HL-60/S4 treated with phorbol 12-myristate 13-acetate at 8.2 ng/mL for 4 days and 3 days (cell line): Measurements from ENCODE around the gene PDP2.

Experiments used
- in situ Hi-C: fragments of 300-500 bp; cut with MboI; formaldehyde crosslinking; loops from 2 replicates; pipeline ENCODE4 v1.15.0; 2022; ENCODE audit warnings: low sequenced_read_pairs

Gene PDP2

DNA sequence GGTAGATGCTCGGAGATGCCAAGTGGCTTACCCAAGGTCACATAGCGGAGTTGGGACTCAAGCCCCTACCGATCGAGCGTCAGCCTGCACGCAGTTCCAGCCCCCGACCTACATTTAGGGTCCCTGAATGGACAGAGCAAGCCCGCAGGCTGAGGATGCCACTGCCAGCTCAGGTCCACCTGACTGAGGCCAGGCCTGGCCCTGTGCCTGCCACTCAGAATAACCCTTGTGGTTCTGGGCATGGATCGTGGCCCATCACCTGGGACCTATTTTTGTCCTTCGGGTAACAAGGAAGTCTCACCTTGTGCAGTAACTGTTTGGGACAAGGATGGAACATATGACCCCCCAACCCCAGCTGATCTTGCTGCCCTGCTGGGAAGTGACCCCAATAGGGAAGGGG lies 21.3 kb downstream of the PDP2 start:
- in situ Hi-C loops: no loop called here

DNA sequence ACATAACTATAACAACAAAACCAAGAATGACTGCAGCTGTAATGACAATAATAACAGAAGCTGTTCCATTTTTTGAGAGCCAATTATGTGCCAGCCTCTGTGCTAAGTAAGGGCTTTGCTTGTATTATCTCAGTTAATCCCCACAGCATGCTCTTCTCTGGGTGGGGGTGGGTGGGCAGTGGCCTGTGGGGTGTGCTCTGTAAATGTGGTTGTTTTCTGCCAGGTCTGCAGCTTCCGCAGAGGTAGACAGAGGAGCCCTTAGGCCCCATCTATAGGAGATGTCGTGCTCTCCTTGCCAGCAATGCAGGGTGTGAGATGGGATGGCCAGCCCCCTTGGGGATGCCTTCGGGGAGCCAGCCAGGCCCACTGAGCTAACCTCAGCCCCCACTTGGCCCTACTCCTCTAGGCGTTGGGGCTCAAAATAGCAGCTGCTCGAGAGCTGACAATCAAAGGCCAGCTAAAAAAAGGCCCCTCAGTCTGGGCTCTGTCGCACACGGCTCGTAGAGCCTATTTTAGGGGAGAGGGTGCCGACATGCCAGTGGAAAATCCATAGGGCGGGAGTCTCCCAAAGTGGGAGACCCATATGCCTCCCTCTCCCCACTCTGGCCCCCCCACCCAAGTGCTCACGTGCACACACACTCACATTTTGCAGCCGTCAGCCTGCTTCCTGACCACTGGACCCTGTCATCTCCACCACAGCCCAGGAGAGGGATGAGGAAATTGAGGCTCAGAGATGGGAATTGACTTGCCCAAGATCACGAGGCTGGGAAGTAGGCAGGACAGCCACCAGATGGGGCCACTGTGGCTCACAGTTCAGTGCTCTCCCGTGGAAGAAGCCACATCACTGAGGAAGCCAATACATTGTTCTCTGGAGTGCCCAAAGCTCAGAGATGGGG lies 22.6 kb downstream of the PDP2 start:
- in situ Hi-C loops: no loop called here

DNA sequence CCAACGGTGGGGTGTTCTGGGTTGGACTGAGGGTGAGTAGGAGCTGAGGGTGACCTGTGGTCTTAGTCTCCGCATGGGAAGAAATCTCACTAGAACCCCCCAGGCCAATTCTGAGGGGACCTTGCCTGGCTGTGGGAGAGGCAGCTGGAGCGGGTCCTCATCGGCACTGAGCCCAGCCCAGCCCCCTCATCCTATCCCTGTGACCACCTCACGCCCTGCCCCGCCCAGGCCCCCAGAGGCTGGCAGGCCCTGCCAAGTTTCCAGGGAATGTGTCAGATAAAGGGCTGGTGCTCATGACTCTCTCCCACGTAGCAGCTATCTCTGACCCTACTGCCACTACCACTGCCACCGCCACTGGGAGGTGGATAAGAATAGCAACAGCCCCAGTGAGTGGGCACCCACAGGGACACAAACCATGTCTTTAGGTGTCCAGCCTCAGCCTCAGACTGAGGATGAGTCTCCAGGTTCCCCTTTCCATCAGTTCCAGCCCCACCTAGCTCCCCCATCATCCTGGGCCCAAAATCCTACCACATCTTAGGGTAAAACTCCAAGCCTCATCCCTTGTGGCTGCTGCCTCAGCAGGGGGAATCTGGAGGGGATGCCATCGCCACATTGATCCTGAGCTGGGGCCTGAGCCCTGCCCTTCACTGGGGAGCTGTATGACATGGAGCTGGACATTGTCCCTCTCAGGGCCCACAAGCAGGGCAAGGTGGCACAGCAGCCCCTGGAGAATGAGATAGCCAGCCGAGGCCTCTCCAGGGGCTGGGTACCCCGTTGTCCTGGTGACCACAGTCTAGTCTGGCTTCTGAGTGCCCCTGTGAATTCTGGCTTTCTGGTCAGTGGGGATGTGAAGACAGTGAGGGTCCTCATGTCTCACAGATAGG lies 23.5 kb downstream of the PDP2 start:
- in situ Hi-C loops: no loop called here

DNA sequence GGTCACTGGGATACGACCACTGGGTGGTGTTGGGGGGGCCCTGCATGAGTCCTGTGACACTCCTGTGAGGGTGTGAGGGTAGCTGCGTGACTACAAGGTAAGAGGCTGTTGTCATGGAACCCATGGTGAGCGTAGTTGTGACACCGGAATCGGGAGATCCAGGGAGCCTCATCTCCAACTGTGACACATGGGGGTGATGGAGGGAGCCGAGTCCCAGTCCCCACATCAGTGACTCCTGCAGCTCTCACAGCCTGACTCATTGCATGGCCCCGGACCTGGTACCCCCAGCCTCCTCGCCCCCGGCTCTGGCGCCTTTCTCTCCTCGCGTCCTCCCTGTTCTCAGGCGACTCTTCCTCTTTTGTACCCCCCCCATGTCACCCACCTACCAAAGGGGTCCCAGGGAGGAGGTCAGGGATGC lies 24.1 kb downstream of the PDP2 start:
- in situ Hi-C loops: no loop called here

DNA sequence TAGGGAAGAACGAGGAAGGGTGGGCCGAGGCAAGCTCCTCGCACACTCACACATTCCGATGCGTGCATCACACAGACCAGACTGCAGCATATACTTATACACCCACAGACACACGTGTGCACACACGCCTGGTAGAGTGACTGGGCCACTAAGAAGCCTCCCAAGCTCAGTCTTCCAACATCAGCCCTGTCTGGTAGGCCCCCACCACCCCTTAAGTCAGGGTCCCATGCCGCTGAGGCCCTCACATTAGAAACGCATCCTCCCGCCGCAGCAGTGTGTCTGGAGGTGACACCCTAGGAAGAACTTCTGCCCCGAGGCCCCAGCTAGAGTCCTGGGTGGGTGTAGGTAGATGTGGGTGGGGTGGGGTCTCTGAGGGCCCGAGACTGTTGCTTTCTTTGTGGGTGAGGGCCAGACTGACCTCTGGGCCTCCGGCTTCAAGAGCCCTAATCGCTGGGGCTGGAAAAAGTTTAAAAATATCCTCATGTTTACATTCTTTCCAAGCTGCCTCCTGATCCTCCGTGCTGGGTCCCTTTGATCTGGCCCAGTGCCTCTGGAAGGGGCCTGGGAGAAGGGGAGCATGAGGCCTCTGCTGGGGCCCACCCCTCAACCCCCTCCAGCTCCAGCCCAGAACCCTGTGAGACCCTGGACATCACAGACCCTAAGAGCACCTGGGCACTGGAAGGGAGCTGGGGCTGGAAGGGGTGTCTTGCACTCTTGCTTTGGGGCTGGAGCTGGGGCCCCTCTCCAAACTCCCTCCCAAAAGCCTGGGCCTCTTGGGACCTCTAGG lies 24.7 kb downstream of the PDP2 start:
- in situ Hi-C loops: no loop called here

DNA sequence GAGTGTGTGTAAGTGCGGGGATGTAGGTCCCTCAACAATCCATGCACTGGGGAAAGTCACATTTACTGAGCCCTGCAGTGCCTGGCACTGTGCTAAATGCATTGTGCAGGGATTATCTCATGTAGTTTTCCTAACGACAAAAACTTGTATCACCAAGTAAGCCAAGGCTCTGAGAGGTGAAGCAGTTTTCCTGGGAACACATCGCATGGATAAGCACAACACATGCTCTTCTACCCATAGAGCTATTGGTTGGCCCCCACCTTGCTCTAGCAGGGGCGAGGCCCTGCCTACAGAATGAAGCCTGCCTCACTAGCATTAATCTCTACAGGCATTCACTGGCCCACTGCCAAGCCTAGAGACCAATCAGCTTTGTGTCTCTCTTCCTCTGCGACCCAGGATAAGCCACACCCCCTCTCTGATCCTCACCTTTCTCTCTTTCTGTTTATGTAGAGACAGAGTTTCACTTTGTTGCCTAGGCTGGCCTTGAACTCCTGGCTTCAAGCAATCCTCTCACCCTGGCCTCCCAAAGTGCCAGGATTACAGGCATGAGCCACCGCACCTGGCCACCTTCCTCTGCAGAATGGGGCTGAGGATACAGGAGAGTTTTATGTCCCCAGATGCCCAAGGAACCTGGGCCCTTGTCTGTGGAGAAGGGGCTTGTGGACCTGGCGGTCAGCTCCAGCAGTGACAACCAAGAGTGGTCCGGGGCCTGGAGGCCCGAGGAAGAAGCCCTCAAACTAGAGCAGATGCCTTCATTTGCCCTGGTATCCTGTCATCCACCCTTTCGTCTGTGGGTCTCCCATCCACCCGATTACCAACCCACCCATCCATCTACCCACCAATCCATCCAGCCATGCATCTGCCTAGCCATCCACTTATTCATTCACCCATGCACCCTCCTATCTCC lies 25.6 kb downstream of the PDP2 start:
- in situ Hi-C loops: no loop called here

DNA sequence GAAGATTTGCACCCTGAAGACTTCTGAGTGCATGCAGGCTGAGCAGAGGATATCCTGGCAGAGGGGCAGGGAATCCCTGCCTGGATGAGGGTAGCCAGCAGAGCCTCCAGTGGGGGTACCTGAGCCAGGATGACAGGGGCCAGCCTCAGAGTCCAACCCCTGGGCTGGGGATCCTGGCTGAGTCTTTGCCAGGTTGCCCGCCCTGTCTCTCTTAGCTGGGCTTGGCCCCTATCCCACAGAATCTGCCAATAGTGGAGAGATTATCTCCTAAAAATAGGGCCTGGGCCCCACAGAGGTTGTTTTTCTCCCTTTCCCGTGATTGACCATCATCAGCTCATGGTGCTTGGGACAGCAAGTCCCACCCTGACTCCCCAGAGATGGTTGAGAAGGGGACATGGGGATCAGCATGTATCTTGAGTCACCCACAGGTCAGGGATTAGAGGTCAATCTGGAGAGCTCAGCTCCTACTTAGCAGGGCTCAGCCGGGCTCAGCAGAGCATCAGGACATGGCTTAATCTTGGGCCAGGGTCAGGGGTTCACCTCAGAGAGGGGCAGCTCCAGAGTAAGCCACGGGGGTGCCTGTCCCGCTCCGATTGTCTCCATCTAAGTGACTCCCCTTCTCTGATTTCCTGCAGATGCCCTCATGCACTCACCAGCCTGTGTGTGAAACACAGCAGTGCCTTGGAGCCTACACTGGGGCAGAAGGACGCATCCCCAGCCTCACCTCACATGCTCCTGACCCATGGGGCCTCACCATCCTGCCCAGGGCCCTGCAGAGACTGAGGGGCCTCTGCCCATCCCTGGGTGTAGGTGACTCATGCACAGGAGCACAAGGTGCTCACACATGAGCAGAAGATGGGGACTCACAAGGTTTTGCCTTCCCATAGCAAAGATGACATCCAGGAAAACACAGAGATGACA lies 26.9 kb downstream of the PDP2 start:
- in situ Hi-C loops: no loop called here

DNA sequence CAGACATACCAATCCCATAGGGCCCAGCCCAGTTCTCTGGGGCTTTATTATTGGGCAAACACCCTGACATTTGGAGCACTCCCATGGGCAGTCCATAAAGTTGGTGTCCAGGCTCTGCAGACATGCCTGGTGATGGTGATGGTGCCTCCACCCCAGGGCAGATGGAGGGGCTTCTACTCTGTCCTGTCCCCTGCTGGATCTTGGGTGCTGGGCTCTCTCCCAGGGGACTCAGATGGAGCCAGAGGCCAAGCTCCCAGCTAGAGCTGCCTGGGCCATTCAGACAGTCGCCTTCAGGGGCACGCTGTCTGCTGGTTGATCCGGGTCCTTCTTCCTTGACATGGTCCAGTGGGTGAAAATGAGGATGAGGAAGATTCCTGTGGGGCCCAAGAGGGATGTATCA lies 27.8 kb downstream of the PDP2 start:
- in situ Hi-C loops: no loop called here

DNA sequence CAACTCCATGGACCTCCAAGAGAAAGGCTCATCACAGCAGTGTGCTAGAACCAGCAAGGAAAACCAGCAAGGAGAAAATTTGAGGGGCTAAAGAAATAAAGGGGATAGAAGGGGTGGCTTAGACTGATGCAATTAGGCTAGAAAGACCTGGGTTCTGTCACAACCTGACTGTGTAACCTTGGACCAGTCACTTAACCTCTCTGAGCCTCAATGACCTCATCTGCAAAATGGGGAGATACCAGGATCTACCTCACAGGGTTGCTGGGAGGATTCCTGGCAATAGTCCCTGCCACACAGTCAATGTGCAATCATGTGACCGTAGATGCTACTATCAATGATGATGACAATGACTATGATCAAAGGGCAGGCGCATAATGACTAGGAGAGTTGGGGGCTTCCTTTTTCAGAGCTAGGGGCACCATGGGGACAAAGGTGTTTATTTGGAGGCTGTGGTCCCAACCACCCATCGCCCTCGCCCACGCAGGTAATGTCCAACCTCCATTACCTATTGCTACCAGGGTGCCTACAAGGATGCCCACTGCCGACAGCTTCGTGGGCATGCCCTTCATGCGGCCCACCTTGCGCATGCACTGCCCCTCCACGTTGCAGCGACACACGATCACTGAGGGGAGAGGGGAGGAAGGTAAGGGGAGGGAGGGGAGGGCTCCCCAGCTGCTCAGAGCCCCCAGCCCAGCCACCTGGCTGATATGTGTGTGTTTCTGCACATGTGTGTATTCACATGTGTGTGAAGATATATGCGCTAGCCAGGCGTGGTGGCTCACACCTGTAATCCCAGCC lies 28.6 kb downstream of the PDP2 start:
- in situ Hi-C loops: no loop called here

DNA sequence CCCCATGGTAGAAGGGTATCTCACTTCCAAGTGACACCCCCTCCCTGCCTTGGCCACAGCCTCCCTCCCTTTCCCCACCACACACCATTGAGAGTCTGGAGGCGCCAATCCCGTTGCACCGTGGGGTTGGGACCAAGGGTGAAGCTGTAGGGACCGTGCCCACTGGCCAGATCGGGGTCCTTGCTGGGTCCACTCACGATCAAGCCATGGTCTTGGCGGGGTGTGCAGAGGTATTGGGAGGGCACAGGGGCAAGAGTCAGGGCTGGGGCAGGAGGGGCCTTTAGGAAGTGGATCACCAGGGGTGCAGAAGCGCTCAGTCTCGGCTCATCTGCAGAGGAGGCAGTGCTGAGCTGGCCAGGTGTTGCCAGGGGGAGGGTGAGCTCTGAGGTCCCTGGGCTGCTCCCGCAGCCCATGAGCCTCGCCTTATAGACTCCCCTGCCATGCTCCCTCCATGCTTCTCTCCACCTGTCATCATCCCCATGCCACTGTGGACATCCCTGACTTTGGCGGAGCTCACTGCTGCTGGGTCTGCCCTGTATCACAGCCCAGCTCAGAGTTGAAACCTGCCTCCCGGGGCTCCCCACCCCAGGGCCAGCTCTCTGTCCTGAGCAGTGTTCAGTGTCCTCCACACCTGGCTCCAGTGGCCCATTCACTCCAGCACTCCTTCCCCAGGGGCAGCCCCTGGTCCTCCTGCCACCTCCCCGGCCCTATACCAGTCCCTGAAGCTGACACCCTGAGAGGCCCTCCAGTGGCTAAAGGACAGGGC lies 30.0 kb downstream of the PDP2 start:
- in situ Hi-C loops: no loop called here

DNA sequence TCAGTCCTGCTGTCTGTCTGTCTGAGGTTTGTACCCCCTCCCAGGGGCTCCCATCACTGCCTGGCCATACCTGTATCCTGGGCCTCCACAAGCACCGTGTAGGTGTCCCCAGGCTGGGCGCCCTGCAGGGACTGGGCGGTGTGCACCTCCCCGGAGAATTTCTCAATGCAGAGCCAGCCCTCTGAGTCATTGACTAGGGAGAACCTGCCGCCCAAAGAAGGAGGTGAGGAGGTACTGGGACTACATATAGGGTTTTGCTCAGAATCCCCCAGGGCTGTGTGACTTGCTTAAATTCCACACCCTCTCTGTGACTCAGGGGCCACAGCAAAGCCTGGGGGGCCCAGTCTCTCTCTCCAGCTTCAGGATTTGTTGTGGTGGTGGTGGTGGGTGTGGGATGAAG lies 30.8 kb downstream of the PDP2 start:
- in situ Hi-C loops: no loop called here

DNA sequence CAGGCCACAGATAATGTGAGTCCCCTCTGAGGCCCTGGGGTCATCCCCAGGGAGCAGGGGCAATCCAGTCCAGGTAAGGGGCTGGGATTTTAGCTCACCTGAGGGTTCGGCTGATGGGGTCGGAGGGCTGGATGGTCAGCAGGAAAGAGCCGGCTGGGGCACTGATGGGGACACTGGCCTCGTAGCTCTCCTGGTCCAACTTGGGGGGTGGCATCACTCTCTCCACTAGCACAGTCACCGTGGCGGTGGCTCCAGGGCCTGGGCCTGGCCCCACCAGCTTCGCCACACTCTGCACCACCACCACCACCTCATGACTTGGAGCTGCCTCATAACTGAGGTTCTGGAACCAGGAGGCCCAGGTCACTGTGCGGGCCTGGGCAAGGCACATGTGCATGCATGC lies 31.5 kb downstream of the PDP2 start:
- in situ Hi-C loops: no loop called here

DNA sequence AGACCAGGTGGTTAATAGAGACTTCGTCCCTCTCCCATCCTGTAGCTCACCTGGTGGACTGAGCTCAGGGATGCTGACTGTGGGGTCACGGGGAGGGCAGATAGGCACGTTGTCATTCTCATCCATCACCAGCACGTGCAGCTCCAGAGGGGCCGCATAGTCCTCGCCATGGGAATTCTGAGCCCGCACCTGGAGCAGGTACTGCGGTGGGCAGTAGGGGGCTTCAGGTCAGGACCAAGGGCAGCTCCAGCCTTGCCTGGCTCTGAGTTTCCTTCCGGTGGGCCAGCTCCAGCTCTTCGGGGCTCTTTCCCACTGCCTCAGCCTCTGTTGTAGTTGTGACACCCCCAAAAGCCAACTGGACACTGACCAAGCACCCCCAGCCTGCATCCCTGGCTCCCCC lies 32.8 kb downstream of the PDP2 start:
- in situ Hi-C loops: no loop called here

DNA sequence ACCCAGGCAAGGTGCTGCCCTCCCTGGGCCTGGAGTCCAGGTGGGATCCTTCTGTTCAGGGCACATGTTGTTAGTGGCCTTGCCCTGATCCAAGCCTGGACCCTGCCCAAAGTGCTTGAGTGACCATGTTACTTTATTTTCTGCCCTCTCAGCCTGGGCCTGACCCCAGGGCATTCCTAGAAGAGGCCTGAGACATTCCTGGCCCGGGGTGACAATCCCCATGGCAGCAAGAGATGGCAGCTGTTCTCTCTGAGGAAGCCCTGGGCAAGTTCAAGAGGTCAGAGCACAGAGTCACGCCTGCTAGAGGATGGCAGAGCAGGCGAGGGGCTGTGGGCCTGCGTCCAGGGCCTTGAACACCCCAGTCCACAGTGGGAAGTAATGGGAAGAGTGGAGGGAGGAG lies 33.4 kb downstream of the PDP2 start:
- in situ Hi-C loops: no loop called here

DNA sequence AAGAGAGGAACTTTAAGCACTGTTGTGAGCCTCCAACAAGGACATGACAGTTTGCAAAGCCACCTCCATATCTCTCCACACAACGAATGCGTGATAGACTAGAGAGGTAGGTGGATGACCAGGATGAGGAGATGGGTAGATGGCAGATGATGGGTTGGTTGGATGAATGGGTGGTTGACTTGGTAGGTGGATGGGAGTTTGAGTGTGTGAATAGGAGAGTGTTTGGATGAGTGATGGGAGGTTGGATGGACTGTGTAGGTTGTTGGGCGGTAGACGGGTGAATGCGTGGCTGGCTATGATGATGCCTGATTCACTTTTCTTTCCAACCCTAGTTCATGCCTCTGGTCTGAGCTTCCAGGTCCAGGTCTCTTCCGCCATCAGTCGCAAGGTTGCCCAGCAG lies 34.2 kb downstream of the PDP2 start:
- in situ Hi-C loops: no loop called here

DNA sequence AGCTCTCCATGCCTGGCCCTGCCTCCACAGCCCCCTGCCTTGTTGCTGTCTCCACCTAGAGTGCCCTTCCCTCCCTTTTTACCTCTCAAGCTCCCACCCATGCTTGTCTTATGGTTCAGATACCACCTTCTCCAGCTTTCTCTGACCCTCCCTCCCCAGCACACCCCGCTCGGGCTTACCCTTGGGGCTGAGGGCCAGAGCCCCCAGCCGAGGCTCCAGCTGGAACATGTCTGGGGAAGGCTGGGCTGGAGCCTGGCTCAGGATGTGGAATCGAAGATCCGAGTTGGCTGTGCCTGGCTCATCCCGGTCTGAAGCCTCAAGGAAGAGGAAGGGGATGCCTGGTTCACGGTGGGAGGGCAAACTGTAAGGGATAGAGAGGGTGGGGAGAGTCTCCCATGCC lies 34.7 kb downstream of the PDP2 start:
- in situ Hi-C loops: no loop called here

DNA sequence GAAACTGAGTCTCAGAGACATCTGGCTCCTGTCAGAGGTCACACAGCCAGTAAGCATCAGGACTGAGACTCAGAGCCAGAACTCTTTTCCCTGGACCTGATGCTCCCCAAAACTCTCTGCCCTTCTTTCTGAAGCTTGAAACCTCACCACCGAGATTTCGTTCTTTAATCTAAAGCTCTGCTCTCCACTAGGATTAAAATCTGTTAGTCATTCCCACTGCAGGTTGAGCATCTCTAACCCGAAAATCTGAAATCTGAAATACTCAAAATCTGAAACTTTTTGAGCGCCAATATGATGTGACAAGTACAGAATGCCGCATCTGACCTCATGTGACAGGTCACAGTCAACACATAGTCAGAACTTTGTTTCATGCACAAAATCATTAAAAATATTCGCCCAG lies 36.2 kb downstream of the PDP2 start:
- in situ Hi-C loops: no loop called here

DNA sequence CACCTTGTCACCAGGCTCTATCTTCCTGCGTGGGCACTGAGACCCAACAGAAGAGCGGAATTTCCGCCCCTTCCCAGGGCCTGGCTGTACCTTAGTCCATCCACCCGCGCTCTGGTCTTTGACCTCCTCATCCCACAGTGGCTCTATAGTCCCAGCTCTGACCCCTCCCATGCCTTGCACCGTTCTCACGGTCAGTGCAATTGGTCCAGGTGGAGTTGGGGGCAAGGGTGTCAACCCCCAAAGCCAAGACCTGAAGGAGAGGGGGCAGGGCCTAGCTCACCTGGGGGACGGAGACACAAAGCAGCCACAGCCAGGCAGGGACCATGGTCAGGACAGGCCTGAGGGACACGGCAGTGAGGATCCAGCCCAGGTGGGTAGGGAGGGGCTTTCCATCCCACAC lies 37.4 kb downstream of the PDP2 start:
- in situ Hi-C loops: no loop called here
